NCI-H2029 (cell line): ENCODE results near the gene FAM193B.

ENCODE experiments used
- DNase-seq: peaks from one replicate; lab custom pipeline; 2025; lab: John Stamatoyannopoulos, UW

FAM193B gene

DNA sequence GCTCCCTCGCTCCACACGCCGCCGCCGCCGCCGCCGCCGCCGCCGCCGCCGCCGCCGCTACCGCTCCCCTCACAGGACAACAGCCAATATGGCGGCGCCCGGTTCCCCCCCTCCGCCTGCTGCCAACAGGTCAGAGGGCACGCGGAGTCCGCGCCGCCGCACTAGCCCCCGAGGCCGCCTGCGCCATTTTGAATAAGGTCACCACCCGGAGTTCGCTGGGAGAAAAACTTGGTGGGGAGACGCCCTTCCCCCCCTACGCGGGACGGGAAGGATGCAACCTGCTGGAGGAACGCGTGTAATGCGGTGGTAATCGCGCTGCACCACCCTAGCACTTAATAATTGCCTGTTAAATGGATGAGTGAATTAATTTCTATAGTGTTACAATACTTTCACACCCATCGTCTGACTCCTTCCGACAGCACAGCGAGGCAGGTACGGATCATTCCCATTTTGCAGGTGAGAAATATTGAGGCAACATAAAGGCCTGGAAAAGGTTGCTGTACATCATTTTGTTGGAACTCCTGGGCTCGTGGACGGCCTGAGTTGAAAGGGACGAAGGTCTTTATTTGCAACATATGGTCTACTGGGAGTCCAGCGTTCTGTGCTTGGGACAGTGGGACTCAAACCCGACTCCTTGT lies at the start of gene FAM193B:
FAM193B (minus strand) TSS at position 90 of the 638 bp plus-strand sequence. CDS start 105 bp downstream, outside the sequence.
- peak; percentile 85 for DNase-seq

DNA sequence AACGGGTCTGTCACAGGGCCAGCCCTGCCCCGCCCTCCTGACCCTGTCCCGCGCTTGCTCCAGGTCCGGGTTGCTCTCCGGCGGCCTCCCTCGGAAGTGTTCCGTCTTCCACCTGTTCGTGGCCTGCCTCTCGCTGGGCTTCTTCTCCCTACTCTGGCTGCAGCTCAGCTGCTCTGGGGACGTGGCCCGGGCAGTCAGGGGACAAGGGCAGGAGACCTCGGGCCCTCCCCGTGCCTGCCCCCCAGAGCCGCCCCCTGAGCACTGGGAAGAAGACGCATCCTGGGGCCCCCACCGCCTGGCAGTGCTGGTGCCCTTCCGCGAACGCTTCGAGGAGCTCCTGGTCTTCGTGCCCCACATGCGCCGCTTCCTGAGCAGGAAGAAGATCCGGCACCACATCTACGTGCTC lies 49.8 kb upstream of the FAM193B start:
- no peak for DNase-seq

DNA sequence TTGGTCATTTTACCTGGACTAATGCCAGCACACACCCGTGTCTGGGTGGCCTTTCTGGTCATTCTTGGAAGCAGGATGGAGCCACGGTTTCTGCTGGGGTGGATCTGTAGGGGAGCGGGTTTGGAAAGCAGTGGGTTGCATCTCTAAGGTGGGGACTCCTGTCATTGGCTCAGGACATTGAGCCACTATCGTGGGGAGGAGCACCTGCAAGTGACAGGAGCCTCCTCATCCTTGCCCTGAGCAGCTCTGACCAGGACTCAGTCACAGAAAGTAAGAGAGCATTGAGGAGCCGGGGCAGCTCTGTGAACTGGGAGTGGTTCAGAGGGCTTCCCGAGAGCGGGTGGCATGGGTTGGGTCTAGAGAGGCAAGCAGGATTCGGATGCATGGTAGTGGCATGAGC lies 49.3 kb upstream of the FAM193B start:
- DNase-seq: no peak

DNA sequence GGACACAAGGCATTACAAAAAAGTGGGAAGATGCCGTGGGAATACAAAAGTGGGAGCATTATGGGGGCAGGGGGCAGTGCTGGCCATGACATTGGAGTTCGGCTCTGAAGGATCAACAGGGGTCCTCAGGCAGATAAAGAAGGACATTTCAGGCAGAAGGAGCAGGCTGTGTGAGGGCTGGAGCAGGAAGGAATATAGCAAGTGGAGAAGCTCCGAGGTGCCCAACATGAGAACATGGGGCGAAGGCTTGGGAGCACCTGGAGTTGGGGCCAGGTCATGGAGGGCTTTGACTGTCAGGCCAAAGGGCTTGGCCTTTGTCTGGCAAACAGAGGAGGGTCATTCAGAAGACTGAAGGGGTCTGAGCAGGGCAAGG lies 48.1 kb upstream of the FAM193B start:
- DNase-seq: no peak

DNA sequence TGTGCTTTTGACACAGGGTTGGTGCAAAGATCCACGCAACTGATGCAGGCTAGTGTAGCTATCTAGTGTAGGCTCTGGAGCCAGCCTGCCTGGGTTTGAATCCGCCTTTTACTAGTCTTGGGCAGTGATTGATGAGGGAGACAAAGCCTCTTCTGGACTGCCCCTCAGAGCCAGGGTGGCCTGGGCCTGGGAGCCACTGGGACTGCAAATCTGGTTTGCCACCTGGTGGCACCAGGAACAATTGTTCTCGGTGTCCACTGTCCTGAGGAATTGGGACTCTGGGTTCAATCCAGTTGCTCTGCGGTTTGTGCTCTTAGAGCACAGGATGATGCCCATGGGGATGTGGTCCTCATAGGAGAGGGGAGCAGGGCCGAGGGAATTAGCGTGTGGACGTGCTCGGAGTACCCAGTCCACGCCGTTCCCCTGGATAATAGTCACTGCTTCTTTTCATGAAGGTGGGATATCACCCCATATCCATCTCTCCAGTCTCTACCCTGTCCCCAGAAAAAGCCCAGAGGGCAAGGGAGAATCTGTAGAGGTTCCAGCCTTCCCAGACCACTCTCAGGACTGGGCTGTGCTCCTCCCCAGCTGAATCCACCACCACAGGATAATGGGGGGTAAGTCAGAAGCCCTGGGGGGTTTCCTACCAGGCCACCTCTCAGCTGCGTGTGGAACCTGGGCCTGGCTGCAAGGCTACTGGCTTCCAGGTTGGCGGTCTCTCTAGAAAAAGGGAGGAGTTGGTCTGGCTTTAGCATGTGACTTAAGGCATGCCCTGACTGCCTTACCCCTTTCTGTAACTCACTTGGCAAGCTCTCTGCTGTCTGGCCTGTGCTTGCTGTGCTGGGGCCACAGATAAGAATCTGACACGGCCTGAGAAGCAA lies 47.5 kb upstream of the FAM193B start:
- DNase-seq: no peak

DNA sequence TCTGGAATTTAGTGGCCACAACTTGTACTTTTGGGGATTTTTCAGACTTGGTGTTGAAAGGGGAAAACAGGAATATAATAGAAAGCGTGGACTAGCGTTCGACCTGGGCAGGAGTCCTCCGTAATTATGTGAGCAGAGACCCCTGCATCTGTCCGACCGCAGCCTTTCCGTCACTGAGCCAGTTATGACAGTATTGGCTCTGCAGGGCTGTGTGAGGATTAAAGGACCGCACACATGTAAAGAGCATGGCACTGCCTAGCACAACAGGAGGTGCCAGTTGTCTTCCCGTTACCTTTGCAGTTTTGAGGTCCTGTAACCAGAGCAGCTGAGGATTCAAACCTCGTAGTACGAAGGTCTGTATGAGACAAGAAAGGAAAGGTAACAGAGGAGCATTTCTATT lies 46.8 kb upstream of the FAM193B start:
- no peak for DNase-seq

DNA sequence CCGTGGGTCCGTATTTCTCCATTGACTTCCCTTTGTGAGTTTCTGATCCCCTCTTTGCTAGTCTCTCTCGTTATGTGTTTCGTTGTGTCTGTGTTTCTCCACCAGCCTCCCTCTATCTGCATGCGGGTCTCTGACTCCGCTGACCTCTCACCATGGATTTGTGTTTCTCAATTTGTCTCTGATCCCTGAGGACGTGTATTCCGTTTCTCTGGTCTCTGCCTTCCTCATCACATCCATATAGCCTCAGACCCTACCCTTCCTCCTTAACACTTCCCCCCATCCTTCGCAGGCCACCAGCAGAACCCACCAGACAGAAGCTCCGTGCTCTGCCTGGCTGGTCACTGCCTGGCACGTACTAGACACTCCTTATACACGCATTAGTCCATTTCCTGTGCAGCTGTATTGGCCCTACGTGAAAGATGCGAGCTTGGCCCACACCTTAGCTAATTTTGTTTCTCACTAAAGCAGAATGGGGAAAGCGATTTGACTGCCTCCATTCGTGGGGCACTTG lies 46.2 kb upstream of the FAM193B start:
- DNase-seq: no peak

DNA sequence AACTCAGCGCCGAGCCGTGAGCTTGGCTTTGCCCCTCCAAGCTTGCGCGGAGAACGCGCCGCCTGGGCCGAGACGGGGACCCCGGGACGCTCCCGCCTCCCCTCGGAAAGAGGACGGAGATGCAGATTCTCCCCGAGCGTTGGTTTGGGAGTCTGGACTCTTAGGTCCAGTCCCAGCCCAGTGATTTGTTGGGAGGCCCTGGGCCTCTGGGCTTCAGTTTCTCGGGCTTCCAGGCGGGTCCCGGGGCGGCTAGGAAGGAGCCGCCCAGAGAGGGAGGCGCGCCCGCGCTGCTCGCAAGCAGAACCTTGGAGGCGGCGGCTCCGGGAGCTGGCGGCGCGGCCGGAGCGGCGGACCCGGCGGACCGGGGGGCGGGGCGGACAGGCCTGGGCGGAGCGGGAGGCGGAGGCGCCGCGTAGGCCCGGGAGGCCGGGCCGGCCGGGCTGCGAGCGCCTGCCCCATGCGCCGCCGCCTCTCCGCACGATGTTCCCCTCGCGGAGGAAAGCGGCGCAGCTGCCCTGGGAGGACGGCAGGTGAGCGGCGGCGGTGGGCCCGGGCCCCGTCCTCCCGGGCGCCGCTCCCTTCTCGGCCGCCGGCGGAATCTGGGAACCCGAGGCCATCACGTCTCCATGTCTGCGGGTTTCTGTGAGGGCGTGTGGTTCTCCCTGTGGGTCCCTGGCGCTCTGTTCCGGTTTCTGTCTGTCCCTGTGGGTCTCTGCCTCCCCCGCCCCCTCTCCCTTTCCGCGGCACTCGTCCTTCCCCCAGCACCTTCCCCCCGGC lies 45.6 kb upstream of the FAM193B start, which contains the start of gene B4GALT7:
B4GALT7 (plus strand) TSS at position 402 of the 777 bp plus-strand sequence; CDS start at position 481, 79 bp downstream.
- peak; percentile 68 for DNase-seq

DNA sequence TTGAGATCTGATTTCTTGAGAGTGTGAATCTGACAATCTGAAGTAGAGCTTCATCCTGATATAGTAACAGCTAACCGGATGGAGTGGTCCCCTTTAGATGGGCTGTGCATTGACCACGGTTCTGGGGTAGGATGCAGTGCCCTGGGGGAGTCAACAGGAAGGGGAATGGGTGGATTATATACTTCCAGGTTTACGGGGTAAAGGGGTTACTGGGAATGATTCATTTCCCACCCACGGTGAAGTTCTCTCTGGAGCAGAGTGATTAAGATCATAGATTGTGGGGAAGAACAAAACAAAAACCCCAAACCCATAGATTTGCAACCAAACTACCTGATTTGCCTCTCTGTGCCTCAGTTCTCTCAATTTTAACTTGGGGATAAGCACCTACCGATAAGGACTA lies 44.1 kb upstream of the FAM193B start:
- DNase-seq: no peak

DNA sequence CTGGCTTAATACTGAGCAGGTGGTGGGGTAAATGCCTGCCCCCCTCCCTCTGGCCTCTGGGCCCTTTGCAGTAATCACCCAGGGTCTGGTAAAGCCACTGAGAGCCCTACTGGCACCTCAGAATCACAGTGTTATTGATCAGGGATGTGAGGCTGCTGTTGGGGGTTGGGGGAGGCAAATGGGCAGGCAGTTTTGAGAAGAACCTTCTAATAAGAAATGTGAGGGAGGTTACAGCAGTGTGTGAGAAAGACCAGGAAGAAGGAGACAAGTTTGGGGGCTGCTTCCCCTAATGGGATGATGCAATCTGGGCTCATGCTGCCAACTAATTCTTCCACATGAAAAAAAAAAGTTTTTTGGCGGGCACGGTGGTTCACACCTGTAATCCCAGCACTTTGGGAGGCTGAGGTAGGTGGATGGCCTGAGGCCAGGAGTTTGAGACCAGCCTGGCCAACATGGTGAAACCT lies 42.4 kb upstream of the FAM193B start:
- DNase-seq: no peak

DNA sequence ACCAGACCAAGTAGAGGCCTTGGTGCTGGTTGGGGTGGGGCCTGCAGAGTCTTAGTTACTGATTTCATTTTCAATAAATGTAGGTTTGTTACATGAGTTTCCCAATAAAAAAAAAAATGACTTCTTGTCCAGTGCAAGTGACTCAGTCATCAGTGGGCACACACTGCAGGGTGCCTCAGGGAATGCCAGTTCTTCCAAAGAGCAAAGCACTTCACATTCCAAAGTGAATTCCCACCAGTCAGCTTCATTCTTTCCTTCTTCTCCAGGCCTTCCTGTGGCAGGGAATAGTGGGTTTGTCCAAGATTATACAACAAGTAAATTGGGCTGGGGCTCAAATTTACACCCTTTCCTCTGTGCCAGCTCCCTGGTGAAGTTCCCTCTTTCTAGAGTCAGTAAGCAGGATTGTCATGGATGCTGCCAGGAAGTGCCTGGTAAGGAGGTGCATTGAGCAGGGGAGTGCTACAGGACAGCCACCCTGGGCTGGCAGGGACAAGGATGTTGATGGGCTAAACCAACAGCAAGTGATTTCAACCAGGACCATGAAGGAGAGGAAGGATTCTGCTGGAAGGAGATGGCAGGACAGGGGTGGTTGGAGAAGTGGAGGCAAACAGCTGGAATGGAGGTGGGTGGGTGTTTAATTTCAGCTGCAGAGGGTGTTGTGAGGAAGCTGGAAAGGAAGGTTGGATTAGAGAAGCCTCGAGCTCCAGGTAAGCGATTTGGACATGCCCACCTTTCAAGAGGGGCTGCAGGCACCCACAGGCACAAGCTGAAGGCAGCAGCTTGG lies 41.8 kb upstream of the FAM193B start:
- no peak for DNase-seq

DNA sequence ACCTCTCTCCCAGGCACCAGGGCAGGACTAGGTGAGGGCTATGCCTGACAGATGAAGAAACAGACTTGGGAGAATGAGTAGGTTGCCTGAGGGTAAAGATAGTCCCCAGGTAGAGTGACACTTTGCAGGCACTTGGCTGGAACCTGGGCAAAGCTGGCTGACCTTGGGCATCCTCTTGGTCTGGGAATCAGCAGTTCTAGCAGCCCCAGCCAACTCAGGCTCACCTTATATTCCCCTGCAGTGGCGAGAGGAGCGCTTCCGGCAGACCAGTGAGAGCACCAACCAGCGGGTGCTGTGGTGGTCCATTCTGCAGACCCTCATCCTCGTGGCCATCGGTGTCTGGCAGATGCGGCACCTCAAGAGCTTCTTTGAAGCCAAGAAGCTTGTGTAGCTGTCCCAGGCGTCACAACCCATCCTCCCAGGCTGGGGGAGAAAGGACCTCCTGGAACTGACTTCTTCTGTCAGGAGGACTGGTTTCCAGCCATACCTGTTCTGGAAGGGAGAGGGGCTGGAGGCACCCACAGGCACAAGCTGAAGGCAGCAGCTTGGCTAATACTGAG lies 40.7 kb upstream of the FAM193B start:
- DNase-seq: no peak

DNA sequence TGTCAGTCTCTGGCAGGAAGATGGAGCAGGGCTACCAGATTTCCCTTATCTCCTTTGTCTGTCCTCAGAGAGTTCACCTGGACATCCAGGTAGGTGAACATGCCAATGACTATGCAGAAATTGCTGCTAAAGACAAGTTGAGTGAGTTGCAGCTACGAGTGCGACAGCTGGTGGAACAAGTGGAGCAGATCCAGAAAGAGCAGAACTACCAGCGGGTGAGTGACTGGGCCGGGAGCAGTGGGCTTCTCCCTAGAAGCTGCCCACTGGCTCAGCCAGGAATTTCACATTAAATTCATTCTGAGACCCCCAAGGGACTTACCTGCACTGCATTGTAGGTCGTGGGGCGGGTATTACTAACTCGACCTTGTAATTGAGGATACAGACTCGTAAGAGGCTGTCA lies 39.7 kb upstream of the FAM193B start:
- DNase-seq: no peak

DNA sequence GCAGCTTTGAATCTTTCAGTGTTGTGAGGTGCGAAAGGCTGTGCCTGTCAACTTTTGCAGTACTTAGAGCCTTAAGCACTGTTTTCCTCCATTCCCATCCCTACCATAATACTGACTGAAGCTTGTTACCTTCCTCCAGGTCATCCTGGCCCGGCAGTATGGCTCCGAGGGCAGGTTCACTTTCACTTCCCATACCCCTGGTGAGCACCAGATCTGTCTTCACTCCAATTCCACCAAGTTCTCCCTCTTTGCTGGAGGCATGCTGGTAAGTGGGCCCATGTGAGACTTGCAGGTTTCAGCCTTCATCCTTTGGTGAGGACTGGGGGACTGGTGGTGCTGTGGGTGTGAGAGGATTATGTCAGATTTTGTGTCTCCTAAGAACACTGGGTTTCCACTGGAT lies 39.1 kb upstream of the FAM193B start:
- DNase-seq: no peak

DNA sequence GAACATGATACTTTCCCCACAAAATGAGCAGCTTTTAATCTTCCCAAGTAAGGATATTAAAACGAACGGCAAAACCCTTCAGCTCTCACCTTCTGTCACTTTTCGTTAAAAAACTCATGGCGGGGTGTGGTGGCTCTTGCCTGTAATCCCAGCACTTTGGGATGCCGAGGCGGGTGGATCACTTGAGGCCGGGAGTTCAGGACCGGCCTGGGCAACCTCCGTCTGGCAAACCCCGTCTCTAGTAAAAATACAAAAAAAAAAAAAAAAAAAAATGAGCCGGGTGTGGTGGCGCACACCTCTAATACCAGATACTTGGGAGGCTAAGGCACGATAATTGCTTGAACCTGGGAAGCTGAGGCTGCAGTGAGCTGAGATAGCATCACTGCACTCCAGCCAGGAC lies 38.5 kb upstream of the FAM193B start:
- no peak for DNase-seq

DNA sequence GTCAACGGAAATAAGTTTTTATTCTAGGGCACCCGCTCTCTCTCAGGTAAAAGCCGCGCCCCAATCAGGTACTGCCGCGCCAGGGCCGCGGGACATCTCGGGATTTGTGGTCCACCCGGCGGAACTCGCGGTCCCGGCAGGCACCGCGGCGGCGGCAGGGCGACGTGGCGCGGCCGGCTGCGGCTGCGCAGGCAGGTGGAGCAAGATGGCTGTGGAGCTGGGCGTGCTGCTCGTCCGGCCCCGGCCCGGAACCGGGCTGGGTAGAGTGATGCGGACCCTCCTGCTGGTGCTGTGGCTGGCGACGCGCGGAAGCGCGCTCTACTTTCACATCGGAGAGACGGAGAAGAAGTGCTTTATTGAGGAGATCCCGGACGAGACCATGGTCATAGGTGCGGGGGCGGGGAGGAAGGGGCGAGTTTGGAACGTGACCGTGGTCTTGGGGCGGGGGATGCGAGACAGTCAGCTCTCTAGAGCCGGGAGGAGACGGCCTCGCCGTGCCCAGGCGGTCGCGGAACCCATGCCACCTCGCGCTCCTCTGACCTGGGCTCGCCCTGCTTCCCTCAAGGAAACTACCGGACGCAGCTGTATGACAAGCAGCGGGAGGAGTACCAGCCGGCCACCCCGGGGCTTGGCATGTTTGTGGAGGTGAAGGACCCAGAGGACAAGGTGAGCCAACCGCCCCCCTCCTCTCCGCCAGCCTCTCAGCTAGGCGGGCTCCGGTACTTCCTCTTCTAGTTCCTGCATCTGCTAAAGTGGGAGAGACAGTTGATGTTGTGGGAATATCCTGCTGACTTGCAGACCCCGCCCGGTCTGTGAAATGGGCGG lies 37.9 kb upstream of the FAM193B start, which contains the start of gene TMED9:
TMED9 (plus strand) TSS at position 194 of the 825 bp plus-strand sequence; CDS start at position 206, 12 bp downstream.
- peak; percentile 77 for DNase-seq

DNA sequence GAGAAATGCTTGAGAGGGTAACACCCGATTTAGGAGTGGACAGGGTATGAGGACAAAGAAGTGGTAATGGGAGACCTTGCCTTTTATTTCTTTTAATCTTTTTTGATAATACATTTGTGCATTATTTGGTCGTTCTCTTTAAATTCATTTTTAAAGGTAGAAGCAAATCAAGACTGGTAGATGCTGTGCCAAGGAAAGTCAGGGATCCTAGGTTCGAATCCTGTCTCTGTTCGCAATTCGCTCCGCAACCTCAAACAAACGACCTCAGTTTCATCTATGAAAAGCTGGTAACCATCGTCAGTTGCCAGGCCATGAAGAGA lies 37.3 kb upstream of the FAM193B start:
- DNase-seq: no peak

DNA sequence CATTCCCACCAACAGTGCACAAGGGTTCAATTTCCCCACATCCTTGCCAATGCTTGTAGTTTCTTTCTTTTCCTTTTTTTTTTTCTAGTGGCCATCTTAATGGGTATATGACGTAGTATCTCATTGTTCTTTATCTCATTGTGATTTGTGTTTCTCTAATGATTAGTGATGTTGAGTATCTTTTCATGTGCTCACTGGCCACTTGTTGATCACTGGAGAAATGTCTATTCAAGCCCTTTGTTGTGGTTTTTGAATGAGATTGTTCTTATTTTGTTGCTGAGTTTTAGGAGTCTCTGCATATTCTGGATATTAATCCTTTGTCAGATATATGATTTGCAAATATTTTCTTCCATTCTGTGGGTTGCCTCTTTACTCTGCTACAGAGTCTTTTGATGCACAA lies 36.0 kb upstream of the FAM193B start:
- no peak for DNase-seq

DNA sequence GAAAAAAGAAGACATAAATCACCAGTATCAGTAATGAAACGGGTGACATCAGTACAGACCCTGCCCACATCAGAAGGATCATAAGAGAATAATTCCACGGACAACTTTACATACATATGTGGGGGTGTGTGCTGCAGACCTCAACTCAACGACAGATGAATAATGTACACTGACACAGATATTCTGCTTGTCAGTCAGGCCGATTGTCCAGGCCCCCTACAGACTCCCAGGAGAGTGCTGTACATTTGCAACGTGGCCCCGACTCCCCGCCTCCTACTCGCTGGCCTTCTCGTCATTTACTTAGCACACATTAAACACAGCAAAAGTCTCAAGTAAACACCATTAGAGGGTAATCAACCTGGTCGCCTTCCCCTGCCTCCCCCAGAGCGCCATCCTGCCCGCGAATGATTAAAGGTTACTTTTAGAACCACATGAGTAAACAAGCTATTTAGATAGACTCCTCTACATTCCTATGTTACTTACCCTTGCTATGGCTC lies 34.1 kb upstream of the FAM193B start:
- no peak for DNase-seq

DNA sequence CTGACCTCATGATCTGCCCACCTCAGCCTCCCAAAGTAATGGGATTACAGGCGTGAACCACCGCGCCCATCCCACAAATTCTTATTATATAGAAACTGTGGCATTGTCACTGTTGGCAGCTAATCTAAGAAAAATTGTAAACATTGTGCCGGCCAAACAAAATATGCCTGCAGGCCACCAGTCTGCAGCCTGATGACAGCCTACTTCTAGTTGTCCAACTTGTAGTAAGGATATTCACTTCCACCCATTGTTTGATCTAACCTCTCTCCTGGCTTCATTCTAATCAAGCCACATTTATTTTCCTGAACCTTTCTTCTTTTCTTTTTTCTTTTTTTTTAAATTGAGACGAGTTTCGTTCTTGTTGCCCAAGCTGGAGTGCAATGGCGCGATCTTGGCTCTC lies 24.0 kb upstream of the FAM193B start:
- no peak for DNase-seq
